Measurements from ENCODE around the gene IL1A. TPM values are rescaled to one million over a fixed set of nuclear protein-coding genes. Genes with fewer than 3 reads are reported as not detected.

IL1A gene
- total and polyA plus RNA-seq, 10 of the 15 experiments (the other 5 are each of a cell fraction or from before 2014, with no cell fraction given), result 0.10 to 8.7 (median 6.9) TPM

- Histone ChIP-seq H3K9ac (ENCODE audit: control insufficient read depth, insufficient read depth, low read length) (no peak overlapping the region), H3K27ac (ENCODE audit: control insufficient read depth, insufficient read depth) (no peak overlapping the region), H3K36me3 (ENCODE audit: control insufficient read depth in 2 of 2, insufficient read depth in 2 of 2, low read length in 1 of 2) (no peaks in the 10 kb centered on the region), H3K4me2 (ENCODE audit: control insufficient read depth, insufficient read depth) (no peak overlapping the region), H3K9me3 (replicated peaks; ENCODE audit: control insufficient read depth, insufficient read depth, low read length) (peaks cover 2% of the 10 kb centered on the region; the same call in 2 of the 3 replicates), H3K4me3 (no peak overlapping the region), H4K20me1 (ENCODE audit: control insufficient read depth, insufficient read depth) (no peaks in the 10 kb centered on the region), H3K4me1 (ENCODE audit: control insufficient read depth, insufficient read depth, low read length) (peaks cover 13% of the 10 kb centered on the region), H3K27me3 (replicated peaks in 1 of 2; ENCODE audit: control insufficient read depth in 2 of 2, insufficient read depth in 2 of 2, low read length in 1 of 2) (no peaks in the 10 kb centered on the region), H2AFZ (ENCODE audit: control insufficient read depth, low read depth, low read length) (no peak overlapping the region), H3K79me2 (ENCODE audit: control insufficient read depth, insufficient read depth, low read length) (no peaks in the 10 kb centered on the region)
- ChIA-PET POLR2A (interaction anchor here (0.6 to 2.4 kb wide), 3 partner anchors 14 to 103 kb away, joined by 4 to 9 read pairs (median 5); no protein-coding TSS in a partner anchor), CTCF (interaction anchor here (0.6 to 1.5 kb wide), 2 partner anchors 89 to 149 kb away, joined by 3 read pairs; no protein-coding TSS in a partner anchor), RAD21 (ENCODE audit: unreplicated experiment) (interaction anchor here (1.7 kb wide), 1 partner anchor 13 kb away, joined by 4 read pairs; no protein-coding TSS in a partner anchor), SMC1A (ENCODE audit: uncharacterized antibody, unreplicated experiment) (interaction anchor here (0.9 to 6.5 kb wide), 8 partner anchors 8 to 145 kb away, joined by 3 to 57 read pairs (median 4); partner anchors contain the start of gene IL1A)
- in situ Hi-C loops (cut with MboI) (no loop called here), intact Hi-C loops (cut with micrococcal nuclease; ENCODE audit: unreplicated experiment) (no loop called here)
- FAIRE-seq, result no peak
- no TSS peak for BruUV-seq (replicated peaks)
- no peak for DNase-seq (ENCODE audit: low read depth, low spot score)
- TF ChIP-seq ZNF207 (IDR thresholded peaks at IDR 0.05; ENCODE audit: borderline replicate concordance), result no peak
- TF ChIP-seq RB1 (IDR thresholded peaks at IDR 0.05; ENCODE audit: borderline replicate concordance), result no peak
- TF ChIP-seq FOS (IDR thresholded peaks at IDR 0.05; ENCODE audit: borderline replicate concordance, extremely low read depth, insufficient read length), result no peak
- TF ChIP-seq CHD1 (IDR thresholded peaks at IDR 0.05; ENCODE audit: low read depth, low read length), result no peak
- TF ChIP-seq IRF5 (IDR thresholded peaks at IDR 0.05; ENCODE audit: borderline replicate concordance), result no peak
- ATAC-seq, result no peak
- 0% methylated on average over 1 of the region's 1 CpG for WGBS (ENCODE audit: insufficient coverage, insufficient replicate concordance, low lambda C conversion rate, missing lambda C conversion rate)
Observed at GRCh38 chr2:112796486-112796885, 12.2 kb upstream of the IL1A start.

Data from GM12878 (cell line).